OCI-LY3 (cell line): ENCODE data around the gene IVD.

ENCODE experiments used
- CTCF ChIP-seq: fragments of 200-600, 300-600 bp; sonication (generic); IDR thresholded peaks from 2 replicates; pipeline ENCODE4 v1.5.1; 2014; ENCODE audit warnings: antibody characterized with exemption, low read length, low read depth
- EZH2phosphoT487 ChIP-seq: fragments of 200-600 bp; shearing (Covaris generic); IDR thresholded peaks from 2 replicates; pipeline ENCODE4 v1.6.1; 2018; ENCODE audit warnings: antibody characterized with exemption, mixed run types, low read depth

GRCh38 chr15:40377606-40378005, 28.0 kb upstream of the IVD start:
- TF ChIP-seq CTCF (no peak), EZH2phosphoT487 (no peak)
